ENCODE results near the gene NCKAP1.

NCKAP1 gene

DNA sequence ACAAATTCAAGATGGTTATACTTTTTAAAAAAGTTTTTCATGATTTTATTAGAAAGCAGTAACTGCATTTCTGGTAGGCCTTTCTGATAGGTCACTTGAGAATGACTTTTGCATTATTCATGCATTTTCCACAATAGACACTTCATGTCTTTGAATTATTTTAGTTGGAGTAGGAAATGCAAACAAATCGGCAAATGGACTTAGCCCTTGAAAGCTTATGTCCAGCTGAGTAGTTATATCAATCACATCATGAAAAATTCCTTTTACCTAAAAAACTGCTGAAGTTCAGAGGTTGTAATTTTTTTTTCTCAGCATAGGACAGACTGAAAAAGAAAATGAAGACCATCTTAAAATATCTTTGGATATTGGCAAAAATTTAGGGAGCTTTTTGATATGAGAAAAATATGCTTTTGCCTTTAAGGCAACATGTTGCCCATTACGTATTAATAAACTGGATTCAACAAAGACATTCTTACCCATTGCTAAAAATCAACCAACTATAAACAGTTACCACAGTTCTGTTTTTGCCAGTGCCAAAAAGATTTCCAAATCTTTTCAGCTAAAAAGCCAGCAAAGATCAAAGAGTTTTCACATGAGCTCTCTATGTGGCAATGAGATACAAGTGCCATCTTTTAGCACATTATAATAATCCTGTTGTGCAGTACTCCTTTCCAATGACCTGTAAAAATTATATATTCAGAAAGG is 126.3 kb downstream of the NCKAP1 start:
- no peak for DNase-seq (ENCODE audit: low read depth)
- TF ChIP-seq MYC (IDR thresholded peaks at IDR 0.05; ENCODE audit: low read depth, low read length) (no peak), POLR2A (IDR thresholded peaks at IDR 0.05; ENCODE audit: extremely low read depth, insufficient read length) (no peak)
- TF ChIP-seq, protein P1, sequence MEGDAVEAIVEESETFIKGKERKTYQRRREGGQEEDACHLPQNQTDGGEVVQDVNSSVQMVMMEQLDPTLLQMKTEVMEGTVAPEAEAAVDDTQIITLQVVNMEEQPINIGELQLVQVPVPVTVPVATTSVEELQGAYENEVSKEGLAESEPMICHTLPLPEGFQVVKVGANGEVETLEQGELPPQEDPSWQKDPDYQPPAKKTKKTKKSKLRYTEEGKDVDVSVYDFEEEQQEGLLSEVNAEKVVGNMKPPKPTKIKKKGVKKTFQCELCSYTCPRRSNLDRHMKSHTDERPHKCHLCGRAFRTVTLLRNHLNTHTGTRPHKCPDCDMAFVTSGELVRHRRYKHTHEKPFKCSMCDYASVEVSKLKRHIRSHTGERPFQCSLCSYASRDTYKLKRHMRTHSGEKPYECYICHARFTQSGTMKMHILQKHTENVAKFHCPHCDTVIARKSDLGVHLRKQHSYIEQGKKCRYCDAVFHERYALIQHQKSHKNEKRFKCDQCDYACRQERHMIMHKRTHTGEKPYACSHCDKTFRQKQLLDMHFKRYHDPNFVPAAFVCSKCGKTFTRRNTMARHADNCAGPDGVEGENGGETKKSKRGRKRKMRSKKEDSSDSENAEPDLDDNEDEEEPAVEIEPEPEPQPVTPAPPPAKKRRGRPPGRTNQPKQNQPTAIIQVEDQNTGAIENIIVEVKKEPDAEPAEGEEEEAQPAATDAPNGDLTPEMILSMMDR (IDR thresholded peaks at IDR 0.05; ENCODE audit: low read depth, low read length) = no peak
- TF ChIP-seq, protein P2, sequence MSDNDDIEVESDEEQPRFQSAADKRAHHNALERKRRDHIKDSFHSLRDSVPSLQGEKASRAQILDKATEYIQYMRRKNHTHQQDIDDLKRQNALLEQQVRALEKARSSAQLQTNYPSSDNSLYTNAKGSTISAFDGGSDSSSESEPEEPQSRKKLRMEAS (IDR thresholded peaks at IDR 0.05; ENCODE audit: low read depth, low read length) = no peak
- no peak overlapping the region for H3K4me3 ChIP-seq (ENCODE audit: low read depth, low read length)

DNA sequence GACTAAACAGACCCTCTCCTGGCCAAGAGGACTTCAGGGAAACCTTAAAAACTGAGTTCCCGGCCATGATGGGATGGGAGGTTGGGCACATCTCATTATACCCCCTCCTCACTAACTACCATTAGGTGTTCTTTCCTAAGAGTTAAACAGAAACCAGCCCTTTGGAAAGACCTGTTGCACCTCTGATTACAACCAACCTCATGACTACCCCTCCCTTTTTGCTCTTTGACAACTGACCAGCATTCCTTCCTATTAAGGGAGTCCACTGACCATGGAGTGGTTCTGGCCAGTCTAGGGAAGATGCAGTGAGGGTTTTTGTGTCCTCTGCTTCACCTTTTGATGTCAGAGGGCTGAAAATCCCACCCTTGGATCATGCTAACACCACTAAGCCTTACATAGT is 127.3 kb downstream of the NCKAP1 start:
- TF ChIP-seq, protein P2 (IDR thresholded peaks at IDR 0.05; ENCODE audit: low read depth, low read length) = no peak
- TF ChIP-seq POLR2A (IDR thresholded peaks at IDR 0.05; ENCODE audit: extremely low read depth, insufficient read length) (no peak), MYC (IDR thresholded peaks at IDR 0.05; ENCODE audit: low read depth, low read length) (no peak)
- TF ChIP-seq, protein P1 (IDR thresholded peaks at IDR 0.05; ENCODE audit: low read depth, low read length) = no peak

DNA sequence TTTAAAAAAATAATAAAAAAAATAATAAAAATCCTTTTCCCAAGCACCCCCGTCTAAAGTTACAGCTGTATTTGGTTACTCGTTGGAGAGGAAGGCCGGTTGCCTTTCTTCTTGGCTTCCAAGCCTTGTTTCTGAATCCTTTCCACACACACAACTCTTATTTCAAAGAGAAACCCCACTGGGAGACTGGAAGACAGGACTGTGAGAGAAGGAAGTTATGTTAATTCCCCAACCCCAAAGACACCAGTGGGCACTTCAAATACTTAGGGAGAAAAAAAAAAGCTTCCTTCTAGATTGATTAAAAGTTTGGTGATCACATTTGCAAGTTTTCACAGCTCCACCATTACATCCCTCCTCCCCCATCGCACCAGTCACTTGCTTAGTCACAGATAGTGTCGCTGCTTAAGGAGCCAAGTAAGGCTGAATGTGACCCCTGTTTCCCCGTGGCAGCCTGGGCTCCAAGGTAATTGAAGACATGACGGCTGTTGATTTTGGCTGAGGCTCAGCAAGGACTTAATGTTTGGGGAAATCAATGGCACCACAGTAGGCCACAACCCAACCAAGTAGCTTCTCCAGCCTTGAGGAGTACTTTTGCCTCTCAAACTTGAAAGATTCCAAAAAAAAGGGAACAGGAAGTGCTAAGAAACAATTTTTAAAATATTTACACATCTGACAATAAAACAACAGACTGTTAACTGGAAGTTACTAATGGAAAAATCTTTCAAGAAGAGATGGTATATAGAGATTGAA is 131.0 kb downstream of the NCKAP1 start:
- TF ChIP-seq, protein P1 (IDR thresholded peaks at IDR 0.05; ENCODE audit: low read depth, low read length) = no peak
- no peak for TF ChIP-seq POLR2A (IDR thresholded peaks at IDR 0.05; ENCODE audit: extremely low read depth, insufficient read length)
- TF ChIP-seq, protein P2 (IDR thresholded peaks at IDR 0.05; ENCODE audit: low read depth, low read length) = no peak
- TF ChIP-seq MYC (IDR thresholded peaks at IDR 0.05; ENCODE audit: low read depth, low read length) = no peak
- DNase-seq (ENCODE audit: low read depth) = no peak
- H3K4me3 ChIP-seq (ENCODE audit: low read depth, low read length) = no peak overlapping the region

More for the DNA sequence above, 127.3 kb downstream of the NCKAP1 start:
- no peak overlapping the region for H3K4me3 ChIP-seq (ENCODE audit: low read depth, low read length)
- no peak for DNase-seq (ENCODE audit: low read depth)

DNA sequence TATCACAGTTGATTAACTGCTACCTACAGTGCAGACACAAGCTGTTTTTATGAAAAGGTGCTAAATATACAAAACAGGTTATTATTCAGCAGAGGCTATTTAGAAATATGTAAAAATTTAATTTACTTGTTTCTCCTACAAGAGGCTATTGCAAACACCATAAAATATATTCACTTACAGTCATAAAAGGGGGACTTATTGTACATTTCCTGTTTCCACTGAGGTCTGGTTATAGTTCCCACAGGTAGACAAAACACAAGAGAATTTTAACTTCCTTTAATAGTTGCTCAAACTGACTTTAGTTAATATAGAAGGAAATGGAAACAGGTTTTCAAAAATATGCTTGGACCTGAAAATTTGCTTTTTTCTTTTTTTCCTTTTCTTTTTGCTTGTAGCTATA is 131.8 kb downstream of the NCKAP1 start:
- no peak for DNase-seq (ENCODE audit: low read depth)
- H3K4me3 ChIP-seq (ENCODE audit: low read depth, low read length) = no peak overlapping the region
- TF ChIP-seq, protein P1 (IDR thresholded peaks at IDR 0.05; ENCODE audit: low read depth, low read length) = no peak
- TF ChIP-seq POLR2A (IDR thresholded peaks at IDR 0.05; ENCODE audit: extremely low read depth, insufficient read length) (no peak), MYC (IDR thresholded peaks at IDR 0.05; ENCODE audit: low read depth, low read length) (no peak)
- TF ChIP-seq, protein P2 (IDR thresholded peaks at IDR 0.05; ENCODE audit: low read depth, low read length) = no peak

DNA sequence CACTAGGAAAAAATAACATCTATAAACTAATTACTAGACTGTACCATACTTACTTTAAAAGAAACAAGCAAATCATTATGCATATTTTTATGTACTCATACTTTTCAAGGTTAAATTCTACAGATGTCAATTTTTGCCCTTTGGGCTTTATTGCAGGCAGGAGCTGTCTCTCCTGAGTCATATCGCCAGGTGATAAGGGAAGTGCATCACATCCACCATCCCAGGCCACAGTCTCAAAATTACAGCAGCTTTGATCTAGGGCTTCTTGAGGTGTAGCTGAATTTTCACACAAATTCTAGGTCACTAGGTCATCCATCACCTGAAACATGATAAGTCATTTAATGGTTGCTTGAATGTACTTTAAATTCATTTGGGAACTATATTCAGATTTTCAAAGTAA is 133.4 kb downstream of the NCKAP1 start:
- DNase-seq (ENCODE audit: low read depth) = no peak
- TF ChIP-seq POLR2A (IDR thresholded peaks at IDR 0.05; ENCODE audit: extremely low read depth, insufficient read length) (no peak), MYC (IDR thresholded peaks at IDR 0.05; ENCODE audit: low read depth, low read length) (no peak)
- TF ChIP-seq, protein P1 (IDR thresholded peaks at IDR 0.05; ENCODE audit: low read depth, low read length) = no peak
- TF ChIP-seq, protein P2 (IDR thresholded peaks at IDR 0.05; ENCODE audit: low read depth, low read length) = no peak
- H3K4me3 ChIP-seq (ENCODE audit: low read depth, low read length) = no peak overlapping the region
